COR-L47 (cell line): ENCODE data around the gene SLC12A2.

Source experiments
- DNase-seq: peaks from one replicate; lab custom pipeline; 2025; lab: John Stamatoyannopoulos, UW

Gene SLC12A2

DNA sequence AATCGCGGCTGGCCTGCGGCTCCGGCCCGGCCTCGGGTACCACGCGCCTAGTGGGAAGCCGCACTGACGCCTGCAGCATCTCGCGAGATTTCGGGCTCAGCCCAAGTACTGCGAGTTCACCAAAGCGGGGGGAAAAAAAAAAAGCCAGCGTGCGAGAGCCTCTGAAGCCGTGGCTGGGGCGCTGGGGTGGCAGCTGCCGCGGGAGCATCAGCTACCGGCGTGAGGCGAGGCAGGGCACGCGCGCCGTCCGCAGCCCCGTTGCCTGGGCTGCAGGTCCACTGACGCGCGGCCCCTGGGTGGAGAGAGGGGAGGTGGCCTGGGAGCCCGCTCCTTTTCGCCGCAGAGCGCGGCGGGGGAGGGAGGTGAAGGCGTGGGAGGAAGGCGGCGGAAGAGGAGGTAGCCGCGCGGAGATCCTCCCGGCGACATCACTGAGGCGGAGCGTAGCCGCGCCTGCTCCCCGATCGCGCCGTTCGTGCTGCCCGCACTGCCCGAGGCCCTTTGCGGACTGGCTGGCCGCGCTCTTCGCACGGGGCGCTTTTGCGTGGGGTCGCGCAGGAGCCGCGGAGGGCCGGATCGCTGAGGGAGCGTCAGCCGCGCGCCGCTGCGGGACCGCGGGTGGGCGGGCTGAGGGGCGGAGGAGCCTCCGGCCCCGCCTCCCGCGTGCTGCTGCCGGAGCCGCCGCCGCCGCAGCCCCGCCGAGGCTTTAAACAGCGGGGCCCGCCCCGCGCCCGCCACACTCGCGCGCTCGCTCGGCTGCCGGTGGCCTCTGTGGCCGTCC, at the start of gene SLC12A2:
SLC12A2 (plus strand) TSS at position 734 of the 778 bp plus-strand sequence. CDS start 189 bp downstream, outside the sequence.
- peak; percentile 96 for DNase-seq

DNA sequence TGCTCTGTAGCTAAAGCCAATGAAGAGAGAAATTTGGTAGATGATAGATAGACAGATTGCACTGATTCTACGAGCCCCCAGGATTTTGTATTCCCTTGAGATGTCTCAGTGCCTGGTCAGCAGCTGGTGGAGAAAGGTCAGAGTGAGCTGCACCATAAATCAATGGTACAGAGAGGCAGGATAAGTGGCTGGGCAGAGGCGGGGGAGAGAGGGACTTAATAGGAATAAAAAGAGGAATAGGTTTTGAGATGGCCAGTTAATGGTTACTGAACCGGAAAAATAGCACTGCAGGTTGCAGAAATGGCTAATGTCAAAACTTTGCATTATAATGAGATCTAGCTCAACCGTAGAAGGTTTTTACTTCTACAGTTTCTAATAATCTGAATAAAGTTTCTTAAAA, 47.9 kb upstream of the SLC12A2 start:
- no peak for DNase-seq

DNA sequence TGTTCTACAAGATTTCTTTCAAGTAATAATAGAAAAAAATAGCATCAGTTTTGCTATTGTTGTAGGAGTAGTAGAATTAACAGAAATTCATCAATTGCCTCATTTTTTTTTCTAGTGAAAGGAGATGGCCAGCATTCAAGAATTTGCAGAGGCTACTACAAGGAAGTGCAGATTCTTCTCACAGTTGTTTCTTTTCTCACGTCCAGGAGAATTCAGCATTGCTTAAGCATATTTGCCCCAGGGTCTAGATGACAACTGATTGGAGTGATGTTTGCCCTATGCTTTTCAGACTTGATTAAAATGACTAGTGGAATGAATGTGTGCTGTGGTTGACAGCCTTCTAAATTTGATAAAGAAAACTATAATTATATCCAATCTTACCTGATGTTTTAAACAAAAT, 46.6 kb upstream of the SLC12A2 start:
- no peak for DNase-seq

DNA sequence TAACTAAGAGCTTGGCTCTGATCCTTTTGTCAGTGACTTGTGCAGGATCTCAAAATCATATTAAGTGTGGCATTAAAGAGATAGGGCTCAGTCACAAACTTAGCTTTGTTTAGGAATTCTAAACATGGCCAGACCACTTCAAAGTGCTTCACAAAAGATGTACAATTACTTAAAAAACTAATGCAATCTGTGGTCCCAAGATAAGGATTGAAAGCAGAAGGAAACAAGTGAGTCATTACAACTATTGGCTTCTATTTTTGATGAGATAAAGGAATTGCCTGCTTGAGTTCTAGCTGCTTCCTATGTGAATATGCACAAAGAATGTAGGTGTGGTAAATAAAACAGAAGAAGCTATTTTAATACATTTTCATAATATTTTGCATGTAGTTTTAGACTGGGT, 44.9 kb upstream of the SLC12A2 start:
- no peak for DNase-seq

GRCh38 chr5:128040927-128041326, 42.6 kb upstream of the SLC12A2 start:
- DNase-seq, result no peak

DNA sequence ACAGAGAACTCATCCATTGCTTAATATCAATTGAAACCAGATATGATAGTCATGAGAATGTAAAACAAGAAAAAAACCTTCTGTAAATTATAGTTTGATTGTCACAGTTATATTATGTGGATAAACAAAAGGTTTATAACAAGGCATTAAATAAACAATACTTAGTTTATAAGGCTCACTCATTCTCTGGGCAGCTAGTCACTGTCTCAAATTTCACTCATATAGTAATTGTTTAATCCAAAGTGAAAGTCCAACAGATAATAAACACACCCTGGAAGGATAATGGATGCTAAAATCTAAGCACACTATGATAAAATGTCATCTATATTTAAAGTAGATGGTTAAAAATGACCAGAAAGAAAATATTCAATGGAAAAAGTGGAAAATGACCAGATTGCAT, 30.8 kb upstream of the SLC12A2 start:
- DNase-seq, result no peak

DNA sequence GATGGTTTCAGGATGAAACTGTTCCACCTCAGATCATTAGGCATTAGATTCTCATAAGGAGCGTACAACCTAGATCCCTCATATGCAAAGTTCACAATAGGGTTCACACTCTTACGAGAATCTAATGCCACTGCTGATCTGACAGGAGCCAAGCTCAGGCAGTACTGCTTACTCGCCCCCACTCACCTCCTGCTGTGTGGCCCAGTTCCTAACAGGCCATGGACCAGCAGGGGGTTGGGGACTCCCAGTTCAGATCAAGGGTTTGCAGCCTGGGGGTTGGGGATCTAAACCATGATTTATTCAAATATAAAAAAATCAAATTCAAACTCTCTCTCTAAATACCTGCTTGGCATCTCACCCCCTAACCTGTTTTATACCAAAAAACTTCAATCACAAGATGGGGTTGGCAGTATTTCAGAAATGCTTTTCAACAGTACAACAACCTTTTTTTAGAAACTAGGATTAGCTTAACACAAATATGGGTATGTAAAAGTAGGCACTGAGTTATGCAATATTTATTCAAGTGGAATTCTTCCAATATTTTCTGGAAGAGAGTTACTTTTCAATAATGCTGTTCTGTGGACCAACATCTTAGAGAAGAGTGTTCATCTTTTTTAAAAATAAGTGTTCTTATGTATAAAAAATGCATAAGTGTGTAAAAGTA, 30.1 kb upstream of the SLC12A2 start:
- no peak for DNase-seq

DNA sequence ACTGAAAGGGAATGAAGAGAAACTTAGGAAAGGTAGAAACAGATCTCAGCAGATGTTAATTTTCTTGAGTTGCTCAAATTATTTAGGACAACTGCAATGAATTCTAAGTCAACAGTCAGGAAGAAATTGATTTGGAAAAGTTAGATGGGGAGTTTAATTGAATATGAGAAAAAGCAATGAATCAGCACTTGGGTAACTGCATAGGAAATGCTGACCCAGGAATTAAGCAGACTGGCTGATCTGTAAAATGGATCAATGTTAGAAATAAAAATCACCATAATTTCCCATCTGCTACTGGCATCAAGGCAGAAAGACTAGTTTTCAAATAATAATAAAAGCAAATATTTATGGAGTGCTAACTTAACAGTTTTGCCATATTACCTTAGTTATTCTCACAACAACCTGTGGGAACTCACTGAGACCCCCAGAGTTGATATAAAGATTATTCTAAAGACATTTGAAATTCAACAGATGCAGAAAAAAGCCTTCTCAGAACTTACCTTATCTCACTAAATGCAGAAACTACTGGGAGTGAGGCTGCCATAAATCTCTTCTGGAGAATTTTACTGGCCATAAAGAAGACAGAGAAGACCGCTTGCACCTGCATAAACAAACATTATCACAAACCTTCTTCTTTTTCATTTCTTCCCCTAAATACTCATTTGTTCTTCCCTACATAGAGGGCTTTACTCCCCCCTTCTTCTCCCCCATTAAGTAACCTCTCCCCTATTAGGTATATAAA, 22.8 kb upstream of the SLC12A2 start:
- no peak for DNase-seq

DNA sequence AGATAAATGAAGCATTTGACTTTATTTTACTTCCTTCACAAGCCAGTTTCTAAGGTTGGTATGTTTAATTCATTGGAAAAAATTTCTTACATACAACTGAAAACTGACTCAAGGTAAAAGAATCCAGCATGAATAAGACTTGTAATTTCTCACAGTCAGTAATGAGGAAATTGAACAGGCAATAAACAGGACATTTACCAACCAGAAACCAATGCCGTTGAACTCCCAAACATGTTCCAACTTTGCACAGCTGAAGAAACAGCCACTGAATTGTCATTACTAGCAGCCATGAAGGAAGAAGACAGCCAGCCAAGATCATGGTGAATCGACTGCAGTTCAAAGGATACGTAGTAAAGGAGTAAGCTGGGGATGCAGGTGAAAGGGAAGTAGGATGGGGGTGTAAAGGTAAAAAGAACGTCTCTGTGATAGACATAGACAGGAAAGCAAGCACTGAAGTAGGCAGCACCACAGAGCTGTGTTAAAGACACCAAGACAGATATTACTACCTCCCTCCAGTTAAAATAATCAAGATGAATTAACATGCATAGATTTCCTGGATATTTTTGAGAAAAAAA, 21.3 kb upstream of the SLC12A2 start:
- no peak for DNase-seq

DNA sequence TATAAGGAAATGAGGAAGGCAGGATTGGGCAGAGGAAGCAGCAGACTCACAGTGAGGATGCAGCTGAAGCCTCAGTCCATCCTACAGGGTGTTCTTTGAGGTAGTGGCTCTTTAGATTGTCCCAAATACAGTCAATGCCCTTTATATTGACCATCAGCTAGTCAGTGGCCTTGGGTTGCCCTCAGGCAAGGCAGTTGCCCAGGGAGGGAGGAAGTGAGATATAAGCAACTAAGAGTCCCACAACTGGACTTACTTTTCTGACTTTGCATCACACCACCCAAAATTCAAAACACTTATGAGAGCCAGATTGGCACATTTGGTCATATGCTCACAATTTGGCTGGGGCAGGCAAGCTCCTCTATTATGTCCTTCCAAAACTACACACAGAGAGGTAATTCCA, 9.4 kb upstream of the SLC12A2 start:
- DNase-seq, result no peak

GRCh38 chr5:128074953-128075352, 8.6 kb upstream of the SLC12A2 start:
- DNase-seq, result no peak

- no peak for DNase-seq
These were observed 6.0 kb upstream of the SLC12A2 start for GRCh38 chr5:128077526-128077925.

DNA sequence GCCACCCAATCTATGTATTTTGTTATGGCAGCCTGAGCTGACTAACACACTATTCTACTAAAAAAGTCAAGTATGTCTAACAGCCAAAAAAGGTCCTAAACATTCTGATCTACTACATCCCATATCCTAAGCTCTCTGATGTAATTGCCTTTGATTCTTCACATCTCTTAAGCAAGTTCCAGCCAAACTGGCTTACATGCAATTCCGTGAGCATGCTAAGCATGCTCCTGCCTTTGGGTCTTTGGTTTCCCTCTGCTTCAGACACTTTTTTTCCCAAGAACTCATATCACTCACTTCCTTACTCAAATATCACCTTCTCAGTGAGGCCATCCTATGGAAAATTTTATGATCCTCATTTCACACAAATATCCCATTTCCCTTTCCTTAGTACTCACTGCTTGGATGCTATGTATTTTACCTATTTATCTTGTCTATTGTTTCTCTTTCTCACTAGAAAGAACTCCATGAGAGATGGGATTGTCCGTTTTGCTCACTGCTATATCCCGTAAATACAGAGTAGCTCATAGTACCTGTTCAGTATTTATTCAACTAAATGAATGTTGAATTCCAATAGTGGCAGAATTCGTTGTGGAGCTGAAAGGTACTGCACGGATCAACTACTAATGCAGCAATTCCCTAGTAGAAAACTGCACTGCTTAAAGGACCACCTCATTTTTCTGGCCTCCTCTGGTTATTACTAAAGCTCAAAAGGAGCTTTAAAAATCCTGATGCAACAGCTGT, 2.3 kb upstream of the SLC12A2 start:
- DNase-seq, result no peak

- no peak for DNase-seq
These were observed 974 bp upstream of the SLC12A2 start for GRCh38 chr5:128082551-128083032.

DNA sequence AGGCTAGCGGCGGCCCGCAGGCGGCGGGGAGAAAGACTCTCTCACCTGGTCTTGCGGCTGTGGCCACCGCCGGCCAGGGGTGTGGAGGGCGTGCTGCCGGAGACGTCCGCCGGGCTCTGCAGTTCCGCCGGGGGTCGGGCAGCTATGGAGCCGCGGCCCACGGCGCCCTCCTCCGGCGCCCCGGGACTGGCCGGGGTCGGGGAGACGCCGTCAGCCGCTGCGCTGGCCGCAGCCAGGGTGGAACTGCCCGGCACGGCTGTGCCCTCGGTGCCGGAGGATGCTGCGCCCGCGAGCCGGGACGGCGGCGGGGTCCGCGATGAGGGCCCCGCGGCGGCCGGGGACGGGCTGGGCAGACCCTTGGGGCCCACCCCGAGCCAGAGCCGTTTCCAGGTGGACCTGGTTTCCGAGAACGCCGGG, 253 bp downstream of the SLC12A2 start:
- peak; percentile 54 for DNase-seq

DNA sequence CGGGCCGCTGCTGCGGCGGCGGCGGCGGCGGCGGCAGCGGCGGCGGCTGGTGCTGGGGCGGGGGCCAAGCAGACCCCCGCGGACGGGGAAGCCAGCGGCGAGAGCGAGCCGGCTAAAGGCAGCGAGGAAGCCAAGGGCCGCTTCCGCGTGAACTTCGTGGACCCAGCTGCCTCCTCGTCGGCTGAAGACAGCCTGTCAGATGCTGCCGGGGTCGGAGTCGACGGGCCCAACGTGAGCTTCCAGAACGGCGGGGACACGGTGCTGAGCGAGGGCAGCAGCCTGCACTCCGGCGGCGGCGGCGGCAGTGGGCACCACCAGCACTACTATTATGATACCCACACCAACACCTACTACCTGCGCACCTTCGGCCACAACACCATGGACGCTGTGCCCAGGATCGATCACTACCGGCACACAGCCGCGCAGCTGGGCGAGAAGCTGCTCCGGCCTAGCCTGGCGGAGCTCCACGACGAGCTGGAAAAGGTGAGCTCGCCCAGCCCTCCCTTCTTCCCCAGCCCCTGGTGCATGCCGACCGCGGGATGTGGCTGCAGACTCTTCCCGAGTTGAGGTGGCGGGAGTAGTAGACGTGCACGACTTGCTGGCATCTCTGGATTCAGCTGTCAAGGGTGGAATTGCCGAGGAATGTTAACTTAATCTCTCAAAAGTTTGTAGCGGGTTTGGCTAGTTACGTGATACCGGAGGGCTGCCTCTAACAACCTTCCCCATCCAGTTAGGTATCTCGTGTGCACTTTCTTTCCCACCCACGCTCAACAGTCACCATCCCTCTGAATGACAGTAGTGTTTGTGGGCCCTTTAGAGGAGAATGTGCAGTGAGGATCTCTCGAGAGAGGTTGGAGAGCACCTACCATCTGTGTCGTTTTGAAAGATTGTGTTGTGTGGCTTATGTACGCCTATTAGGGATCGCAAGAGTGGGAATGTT, 932 bp downstream of the SLC12A2 start:
- no peak for DNase-seq

- DNase-seq, result no peak
These were observed 1.8 kb downstream of the SLC12A2 start for GRCh38 chr5:128085413-128085812.

DNA sequence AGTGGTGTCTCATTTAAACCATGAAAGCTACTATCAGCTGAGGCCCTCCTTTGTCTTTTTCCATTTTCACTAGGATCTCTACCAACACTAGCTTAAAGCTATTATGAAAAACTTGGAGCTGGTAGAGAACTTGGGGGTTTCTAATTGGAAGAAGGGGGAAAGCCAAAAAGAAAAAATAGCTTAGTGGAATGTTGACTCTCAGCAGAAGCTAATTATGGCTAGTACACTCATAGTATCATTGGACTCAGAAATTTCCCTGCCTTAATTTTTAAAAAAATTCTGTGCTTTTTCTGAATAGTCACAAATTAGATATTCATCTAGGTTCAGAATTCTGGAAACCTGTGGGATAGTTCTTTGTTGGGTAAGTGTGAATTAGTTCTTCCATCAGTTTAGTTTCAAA, 8.0 kb downstream of the SLC12A2 start:
- DNase-seq, result no peak

- DNase-seq, result no peak
These were observed 8.6 kb downstream of the SLC12A2 start for GRCh38 chr5:128092144-128092543.

- DNase-seq, result no peak
These were observed 9.8 kb downstream of the SLC12A2 start for GRCh38 chr5:128093368-128093767.

- DNase-seq, result no peak
These were observed 13.7 kb downstream of the SLC12A2 start for GRCh38 chr5:128097224-128097623.
